Measurements from ENCODE around the gene TMOD1. TPM values are rescaled to one million over a fixed set of nuclear protein-coding genes. Genes with fewer than 3 reads are reported as not detected.
"Not testable (repeated sequence)": the region's sequence is repeated elsewhere in the genome, so short reads cannot be mapped to it uniquely, and the experiment has no call there.

TMOD1 gene
- total RNA-seq, 4 donors from 2014 or later = 5.9 to 93.7 (median 22.2) TPM

DNA sequence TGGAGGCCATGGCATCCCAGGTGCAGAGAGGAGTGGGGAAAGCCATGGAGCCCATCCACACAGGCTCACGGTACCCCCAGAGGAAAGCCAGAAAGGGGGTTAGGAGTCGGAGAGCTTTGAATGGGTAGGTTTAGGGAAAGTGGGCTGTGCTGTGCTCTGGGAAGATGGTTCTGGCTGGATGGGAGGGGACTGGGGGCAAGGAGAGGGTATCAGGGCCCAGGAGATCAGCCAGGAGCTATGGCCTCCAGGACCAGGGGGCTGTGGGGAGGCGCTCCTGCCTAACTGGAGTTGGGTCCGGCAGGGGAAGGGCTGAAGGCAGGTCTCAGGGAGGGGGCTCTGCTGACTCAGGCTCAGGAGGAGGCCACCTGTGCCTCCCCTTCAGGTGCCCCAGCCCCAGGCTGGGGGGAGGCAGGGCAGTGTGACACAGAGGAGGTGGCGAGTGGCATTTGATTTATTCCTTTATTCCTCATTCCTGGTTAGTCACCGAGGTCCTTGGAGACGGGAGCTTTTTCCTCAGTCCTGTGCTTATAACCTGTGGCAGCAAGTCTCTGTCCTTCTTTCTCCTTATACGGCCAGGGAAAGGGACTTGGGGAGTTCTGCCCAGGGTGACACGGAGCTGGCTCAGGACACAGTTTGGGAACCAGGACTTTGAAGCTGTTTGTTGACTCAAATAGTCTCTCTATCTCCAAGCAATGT is 70.9 kb downstream of the TMOD1 start:
- peak in 1 of 2 donors; percentile 17 for DNase-seq
- intact Hi-C loops (cut with DNase I; ENCODE audit: low total_unique reads) = no loop called here
- Histone ChIP-seq H3K4me3 (no peak overlapping the region), H3K9me3 (no peaks in the 10 kb centered on the region), H3K36me3 (no peaks in the 10 kb centered on the region), H3K4me1 (peaks cover 0 to 9% of the 10 kb centered on the region in 2 donors), H3K27ac (peak overlapping the region; percentile 84 to 92), H3K27me3 (no peaks in the 10 kb centered on the region)
- TF ChIP-seq, protein P1, sequence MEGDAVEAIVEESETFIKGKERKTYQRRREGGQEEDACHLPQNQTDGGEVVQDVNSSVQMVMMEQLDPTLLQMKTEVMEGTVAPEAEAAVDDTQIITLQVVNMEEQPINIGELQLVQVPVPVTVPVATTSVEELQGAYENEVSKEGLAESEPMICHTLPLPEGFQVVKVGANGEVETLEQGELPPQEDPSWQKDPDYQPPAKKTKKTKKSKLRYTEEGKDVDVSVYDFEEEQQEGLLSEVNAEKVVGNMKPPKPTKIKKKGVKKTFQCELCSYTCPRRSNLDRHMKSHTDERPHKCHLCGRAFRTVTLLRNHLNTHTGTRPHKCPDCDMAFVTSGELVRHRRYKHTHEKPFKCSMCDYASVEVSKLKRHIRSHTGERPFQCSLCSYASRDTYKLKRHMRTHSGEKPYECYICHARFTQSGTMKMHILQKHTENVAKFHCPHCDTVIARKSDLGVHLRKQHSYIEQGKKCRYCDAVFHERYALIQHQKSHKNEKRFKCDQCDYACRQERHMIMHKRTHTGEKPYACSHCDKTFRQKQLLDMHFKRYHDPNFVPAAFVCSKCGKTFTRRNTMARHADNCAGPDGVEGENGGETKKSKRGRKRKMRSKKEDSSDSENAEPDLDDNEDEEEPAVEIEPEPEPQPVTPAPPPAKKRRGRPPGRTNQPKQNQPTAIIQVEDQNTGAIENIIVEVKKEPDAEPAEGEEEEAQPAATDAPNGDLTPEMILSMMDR (IDR thresholded peaks at IDR 0.05) = no peak
- no peak for TF ChIP-seq POLR2A (IDR thresholded peaks at IDR 0.05)

- Histone ChIP-seq H3K27ac (peak overlapping the region; percentile 84 to 92), H3K4me3 (no peak overlapping the region), H3K4me1 (peaks cover 0 to 9% of the 10 kb centered on the region in 2 donors), H3K9me3 (no peaks in the 10 kb centered on the region), H3K27me3 (no peaks in the 10 kb centered on the region), H3K36me3 (no peaks in the 10 kb centered on the region)
- DNase-seq = peak; percentile 17 to 20
- intact Hi-C loops (cut with DNase I; ENCODE audit: low total_unique reads) = no loop called here
- TF ChIP-seq, protein P1 (IDR thresholded peaks at IDR 0.05) = no peak
- TF ChIP-seq POLR2A (IDR thresholded peaks at IDR 0.05) = no peak
Observed at GRCh38 chr9:97572892-97573365, 71.5 kb downstream of the TMOD1 start.

GRCh38 chr9:97573482-97574073 is 72.1 kb downstream of the TMOD1 start:
- Histone ChIP-seq H3K4me3 (no peak overlapping the region), H3K27me3 (no peaks in the 10 kb centered on the region), H3K9me3 (no peaks in the 10 kb centered on the region), H3K27ac (peak overlapping the region; percentile 84 to 92), H3K4me1 (peaks cover 0 to 9% of the 10 kb centered on the region in 2 donors), H3K36me3 (no peaks in the 10 kb centered on the region)
- no peak for TF ChIP-seq POLR2A (IDR thresholded peaks at IDR 0.05)
- TF ChIP-seq, protein P1 (IDR thresholded peaks at IDR 0.05) = no peak
- DNase-seq = peak; percentile 15 to 44
- intact Hi-C loops (cut with DNase I; ENCODE audit: low total_unique reads) = no loop called here

- peak; percentile 14 to 15 for DNase-seq
- H3K27ac ChIP-seq = peak overlapping the region; percentile 84 to 92
- intact Hi-C loops (cut with DNase I; ENCODE audit: low total_unique reads); H3K4me1 ChIP-seq; H3K4me3 ChIP-seq; H3K36me3 ChIP-seq; H3K27me3 ChIP-seq; H3K9me3 ChIP-seq: not testable (repeated sequence)
Observed at GRCh38 chr9:97574101-97574571, 72.7 kb downstream of the TMOD1 start.

- H3K4me3 ChIP-seq; intact Hi-C loops (cut with DNase I; ENCODE audit: low total_unique reads); H3K36me3 ChIP-seq; H3K27me3 ChIP-seq; H3K4me1 ChIP-seq; H3K9me3 ChIP-seq: not testable (repeated sequence)
- H3K27ac ChIP-seq = peak overlapping the region in 1 of 2 donors; percentile 84
- DNase-seq = peak; percentile 12 to 21
Observed at GRCh38 chr9:97574921-97575672, 73.6 kb downstream of the TMOD1 start.

All from uterus (tissue), 4 donors.